HepG2 (cell line): ENCODE measurements around the gene ZNF430. TPM values are rescaled to one million over a fixed set of nuclear protein-coding genes. Genes with fewer than 3 reads are reported as not detected.

Source experiments
- BHLHE40 ChIP-seq: IDR thresholded peaks from 2 replicates; pipeline ENCODE4 v1.6.1; 2011; ENCODE audit warnings: low read length, improper control_type of control experiment
- ELF4 ChIP-seq: sonication (generic); formaldehyde crosslinking; IDR thresholded peaks from 2 replicates; pipeline ENCODE4 v1.5.0; 2020; ENCODE audit warnings: missing genetic modification reagents, mild to moderate bottlenecking, moderate library complexity, borderline replicate concordance
- GABPB1 ChIP-seq: IDR thresholded peaks from 2 replicates; pipeline ENCODE4 v1.6.1; 2016; ENCODE audit warnings: mild to moderate bottlenecking, missing genetic modification reagents, moderate library complexity, missing compliant biosample characterization
- GATA4 ChIP-seq: sonication (generic); IDR thresholded peaks from 2 replicates; pipeline ENCODE4 v1.6.1; 2016; ENCODE audit warnings: antibody characterized with exemption, low read depth, borderline replicate concordance
- HNRNPH1 ChIP-seq: fragments of 200-400 bp; formaldehyde crosslinking; optimal IDR thresholded peaks from 2 replicates; pipeline ENCODE3; 2017; ENCODE audit warnings: mild to moderate bottlenecking, low read depth, low read length
- HNRNPLL ChIP-seq: fragments of 200-400 bp; formaldehyde crosslinking; IDR thresholded peaks from 2 replicates; pipeline ENCODE4 v1.6.1; 2017; ENCODE audit warnings: mild to moderate bottlenecking, low read depth, low read length; ENCODE audit not compliant: poor library complexity, severe bottlenecking
- IRX3 ChIP-seq: sonication (generic); formaldehyde crosslinking; IDR thresholded peaks from 2 replicates; pipeline ENCODE4 v1.8.1; 2023; ENCODE audit warnings: mild to moderate bottlenecking, low read depth, missing genetic modification reagents, borderline replicate concordance
- PHF20 ChIP-seq: sonication (generic); formaldehyde crosslinking; IDR thresholded peaks from 2 replicates; pipeline ENCODE4 v1.5.0; 2020; ENCODE audit warnings: mild to moderate bottlenecking, missing genetic modification reagents
- PHF8 ChIP-seq: sonication (generic); formaldehyde crosslinking; IDR thresholded peaks from 2 replicates; pipeline ENCODE4 v1.5.0; 2020; ENCODE audit warnings: missing genetic modification reagents
- TCF12 ChIP-seq, 2 experiments: fragments of 450-650 bp in 1 of 2; sonication (generic) in 1 of 2; formaldehyde crosslinking in 1 of 2; IDR thresholded peaks; 2 replicates each; pipeline versions ENCODE4 v1.6.1 to v1.8.0; 2017 to 2022; ENCODE audit warnings: antibody characterized with exemption in 1 of 2, mild to moderate bottlenecking in 1 of 2, missing genetic modification reagents in 1 of 2, moderate library complexity in 1 of 2
- ZBTB21 ChIP-seq: sonication (generic); formaldehyde crosslinking; IDR thresholded peaks from 2 replicates; pipeline ENCODE4 v1.4.0; 2020; ENCODE audit warnings: missing genetic modification reagents
- ZNF232 ChIP-seq: sonication (generic); formaldehyde crosslinking; IDR thresholded peaks from 2 replicates; pipeline ENCODE4 v1.4.0; 2020; ENCODE audit warnings: missing genetic modification reagents, borderline replicate concordance
- ZNF3 ChIP-seq: IDR thresholded peaks from 2 replicates; pipeline ENCODE4 v1.7.0; 2017; ENCODE audit warnings: inconsistent platforms
- ZNF781 ChIP-seq: sonication (generic); formaldehyde crosslinking; IDR thresholded peaks from 2 replicates; pipeline ENCODE4 v1.5.1; 2020; ENCODE audit warnings: borderline replicate concordance, mild to moderate bottlenecking, missing genetic modification reagents; ENCODE audit errors: not compliant biosample characterization
- polyA plus RNA-seq, 8 experiments: library from polyadenylated mRNA; depleted of rRNA in 3 of 8; stranded (reverse) in 7 of 8; unstranded in 1 of 8; fragments of >200 nt; fragmentation: Illumina TruSeq in 4 of 8; extraction: Trizol in 4 of 8; gene quantifications; 2 replicates each; pipeline versions ENCODE4 v1.2.1 to v1.2.3, GENCODE V29; 2011 to 2016; ENCODE audit warnings: low read depth in 4 of 8, missing spikeins in 1 of 8, mixed read lengths in 1 of 8; ENCODE audit not compliant: insufficient read depth in 1 of 8
- total RNA-seq, 5 experiments: library from RNA; depleted of rRNA; stranded (reverse); fragments of >200 nt; fragmentation: Illumina TruSeq; extraction: Trizol; gene quantifications; 2 replicates each; pipeline ENCODE4 v1.2.3, GENCODE V29; 2016; ENCODE audit warnings: low read depth in 1 of 5
- TF ChIP-seq, protein P1 (sequence below): IDR thresholded peaks from 2 replicates; pipeline ENCODE4 v1.6.1; 2018; ENCODE audit warnings: missing genetic modification reagents, mild to moderate bottlenecking, missing compliant biosample characterization
- TF ChIP-seq, protein P2 (sequence below): sonication (generic); formaldehyde crosslinking; IDR thresholded peaks from 2 replicates; pipeline ENCODE4 v1.4.0; 2020; ENCODE audit warnings: mild to moderate bottlenecking, missing genetic modification reagents
- TF ChIP-seq, protein P3 (sequence below): sonication (generic); formaldehyde crosslinking; IDR thresholded peaks from 2 replicates; pipeline ENCODE4 v1.9.0; 2021; ENCODE audit warnings: missing genetic modification reagents, mild to moderate bottlenecking, borderline replicate concordance
- TF ChIP-seq, protein P4 (sequence below): sonication (generic); formaldehyde crosslinking; IDR thresholded peaks from 2 replicates; pipeline ENCODE4; 2020; ENCODE audit warnings: missing genetic modification reagents, mild to moderate bottlenecking, borderline replicate concordance
- TF ChIP-seq, protein P5 (sequence below): IDR thresholded peaks from 2 replicates; pipeline ENCODE4 v1.6.1; 2016; ENCODE audit warnings: control low read depth

The ZNF430 gene
- total and polyA plus RNA-seq, 2 of the 13 experiments (the other 11 are each of a cell fraction or from before 2014, with no cell fraction given): 4.1 to 6.9 TPM

DNA sequence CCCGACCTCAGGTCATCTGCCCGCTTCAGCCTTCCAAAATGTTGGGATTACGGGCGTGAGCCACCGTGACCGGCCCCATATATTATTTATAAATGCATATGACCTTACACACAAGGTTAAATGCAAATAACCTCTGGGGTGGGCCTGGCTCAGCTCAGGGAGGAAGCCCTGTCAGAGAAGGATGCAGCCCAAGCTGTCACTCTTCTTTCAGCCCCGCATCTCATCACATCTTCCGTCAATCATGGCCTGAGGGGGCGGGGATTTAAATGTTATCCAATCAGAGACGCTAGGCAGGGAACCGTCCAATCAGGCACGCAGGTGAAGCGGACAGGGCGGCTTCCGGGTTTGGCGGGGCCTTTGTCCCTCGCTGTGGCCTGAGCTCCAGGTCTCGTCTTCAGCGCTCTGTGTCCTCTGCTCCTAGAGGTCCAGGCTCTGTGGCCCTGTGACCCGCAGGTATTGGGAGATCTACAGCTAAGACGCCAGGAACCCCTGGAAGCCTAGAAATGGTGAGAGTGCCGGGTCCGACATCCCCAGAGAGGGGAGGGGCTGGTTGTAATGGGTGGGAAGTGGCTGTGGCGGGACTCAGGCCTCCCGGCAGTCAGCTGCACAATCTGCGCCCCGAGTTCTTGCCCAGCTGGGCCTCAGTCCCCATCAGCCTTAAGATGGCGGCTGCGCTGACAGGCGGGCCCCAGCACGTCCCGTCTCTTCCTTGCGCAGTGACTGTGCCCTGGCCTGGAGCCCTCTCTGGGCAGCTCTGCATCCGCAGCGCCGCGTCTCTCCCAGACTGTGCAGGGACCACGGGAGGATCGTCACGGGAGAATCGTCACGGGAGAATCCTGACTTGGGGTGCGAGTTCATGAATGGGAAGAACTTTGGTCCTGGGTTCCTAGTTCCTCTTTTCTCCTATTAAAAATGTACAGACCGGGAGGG lies at the start of gene ZNF430 (continued):
- TF ChIP-seq, protein P1, sequence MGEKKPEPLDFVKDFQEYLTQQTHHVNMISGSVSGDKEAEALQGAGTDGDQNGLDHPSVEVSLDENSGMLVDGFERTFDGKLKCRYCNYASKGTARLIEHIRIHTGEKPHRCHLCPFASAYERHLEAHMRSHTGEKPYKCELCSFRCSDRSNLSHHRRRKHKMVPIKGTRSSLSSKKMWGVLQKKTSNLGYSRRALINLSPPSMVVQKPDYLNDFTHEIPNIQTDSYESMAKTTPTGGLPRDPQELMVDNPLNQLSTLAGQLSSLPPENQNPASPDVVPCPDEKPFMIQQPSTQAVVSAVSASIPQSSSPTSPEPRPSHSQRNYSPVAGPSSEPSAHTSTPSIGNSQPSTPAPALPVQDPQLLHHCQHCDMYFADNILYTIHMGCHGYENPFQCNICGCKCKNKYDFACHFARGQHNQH (CRISPR knock-in tag): no peak; the same call in 1 of the 2 replicates
- TF ChIP-seq, protein P2, sequence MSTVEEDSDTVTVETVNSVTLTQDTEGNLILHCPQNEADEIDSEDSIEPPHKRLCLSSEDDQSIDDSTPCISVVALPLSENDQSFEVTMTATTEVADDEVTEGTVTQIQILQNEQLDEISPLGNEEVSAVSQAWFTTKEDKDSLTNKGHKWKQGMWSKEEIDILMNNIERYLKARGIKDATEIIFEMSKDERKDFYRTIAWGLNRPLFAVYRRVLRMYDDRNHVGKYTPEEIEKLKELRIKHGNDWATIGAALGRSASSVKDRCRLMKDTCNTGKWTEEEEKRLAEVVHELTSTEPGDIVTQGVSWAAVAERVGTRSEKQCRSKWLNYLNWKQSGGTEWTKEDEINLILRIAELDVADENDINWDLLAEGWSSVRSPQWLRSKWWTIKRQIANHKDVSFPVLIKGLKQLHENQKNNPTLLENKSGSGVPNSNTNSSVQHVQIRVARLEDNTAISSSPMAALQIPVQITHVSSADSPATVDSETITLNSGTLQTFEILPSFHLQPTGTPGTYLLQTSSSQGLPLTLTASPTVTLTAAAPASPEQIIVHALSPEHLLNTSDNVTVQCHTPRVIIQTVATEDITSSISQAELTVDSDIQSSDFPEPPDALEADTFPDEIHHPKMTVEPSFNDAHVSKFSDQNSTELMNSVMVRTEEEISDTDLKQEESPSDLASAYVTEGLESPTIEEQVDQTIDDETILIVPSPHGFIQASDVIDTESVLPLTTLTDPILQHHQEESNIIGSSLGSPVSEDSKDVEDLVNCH: no peak
- TF ChIP-seq ELF4: peak; percentile 86
- peak; percentile 80 for TF ChIP-seq PHF20 (CRISPR knock-in tag)
- TF ChIP-seq HNRNPH1: no peak
- TF ChIP-seq IRX3 (CRISPR knock-in tag): no peak
- no peak for TF ChIP-seq ZBTB21 (CRISPR knock-in tag)
- no peak for TF ChIP-seq ZNF232 (CRISPR knock-in tag)
- TF ChIP-seq, protein P3, sequence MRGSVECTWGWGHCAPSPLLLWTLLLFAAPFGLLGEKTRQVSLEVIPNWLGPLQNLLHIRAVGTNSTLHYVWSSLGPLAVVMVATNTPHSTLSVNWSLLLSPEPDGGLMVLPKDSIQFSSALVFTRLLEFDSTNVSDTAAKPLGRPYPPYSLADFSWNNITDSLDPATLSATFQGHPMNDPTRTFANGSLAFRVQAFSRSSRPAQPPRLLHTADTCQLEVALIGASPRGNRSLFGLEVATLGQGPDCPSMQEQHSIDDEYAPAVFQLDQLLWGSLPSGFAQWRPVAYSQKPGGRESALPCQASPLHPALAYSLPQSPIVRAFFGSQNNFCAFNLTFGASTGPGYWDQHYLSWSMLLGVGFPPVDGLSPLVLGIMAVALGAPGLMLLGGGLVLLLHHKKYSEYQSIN: no peak
- TF ChIP-seq, protein P4, sequence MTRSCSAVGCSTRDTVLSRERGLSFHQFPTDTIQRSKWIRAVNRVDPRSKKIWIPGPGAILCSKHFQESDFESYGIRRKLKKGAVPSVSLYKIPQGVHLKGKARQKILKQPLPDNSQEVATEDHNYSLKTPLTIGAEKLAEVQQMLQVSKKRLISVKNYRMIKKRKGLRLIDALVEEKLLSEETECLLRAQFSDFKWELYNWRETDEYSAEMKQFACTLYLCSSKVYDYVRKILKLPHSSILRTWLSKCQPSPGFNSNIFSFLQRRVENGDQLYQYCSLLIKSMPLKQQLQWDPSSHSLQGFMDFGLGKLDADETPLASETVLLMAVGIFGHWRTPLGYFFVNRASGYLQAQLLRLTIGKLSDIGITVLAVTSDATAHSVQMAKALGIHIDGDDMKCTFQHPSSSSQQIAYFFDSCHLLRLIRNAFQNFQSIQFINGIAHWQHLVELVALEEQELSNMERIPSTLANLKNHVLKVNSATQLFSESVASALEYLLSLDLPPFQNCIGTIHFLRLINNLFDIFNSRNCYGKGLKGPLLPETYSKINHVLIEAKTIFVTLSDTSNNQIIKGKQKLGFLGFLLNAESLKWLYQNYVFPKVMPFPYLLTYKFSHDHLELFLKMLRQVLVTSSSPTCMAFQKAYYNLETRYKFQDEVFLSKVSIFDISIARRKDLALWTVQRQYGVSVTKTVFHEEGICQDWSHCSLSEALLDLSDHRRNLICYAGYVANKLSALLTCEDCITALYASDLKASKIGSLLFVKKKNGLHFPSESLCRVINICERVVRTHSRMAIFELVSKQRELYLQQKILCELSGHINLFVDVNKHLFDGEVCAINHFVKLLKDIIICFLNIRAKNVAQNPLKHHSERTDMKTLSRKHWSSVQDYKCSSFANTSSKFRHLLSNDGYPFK (CRISPR knock-in tag): peak; percentile 47; the same call in 1 of the 2 replicates
- no peak for TF ChIP-seq TCF12 (IDR thresholded peaks at IDR 0.05)
- 0 out of 2 replicates have a peak, but pooled peaks have one; percentile 47 for TF ChIP-seq TCF12 (CRISPR knock-in tag; IDR thresholded peaks at IDR 0.05)
- 0 out of 2 replicates have a peak, but pooled peaks have one; percentile 31 for TF ChIP-seq GATA4
- peak; percentile 87 for TF ChIP-seq GABPB1 (CRISPR knock-in tag)
- no peak for TF ChIP-seq ZNF3 (CRISPR knock-in tag)
- peak; percentile 58 for TF ChIP-seq HNRNPLL
- TF ChIP-seq PHF8 (CRISPR knock-in tag): peak; percentile 83
- TF ChIP-seq ZNF781 (CRISPR knock-in tag): no peak
- TF ChIP-seq BHLHE40: no peak
- TF ChIP-seq, protein P5, sequence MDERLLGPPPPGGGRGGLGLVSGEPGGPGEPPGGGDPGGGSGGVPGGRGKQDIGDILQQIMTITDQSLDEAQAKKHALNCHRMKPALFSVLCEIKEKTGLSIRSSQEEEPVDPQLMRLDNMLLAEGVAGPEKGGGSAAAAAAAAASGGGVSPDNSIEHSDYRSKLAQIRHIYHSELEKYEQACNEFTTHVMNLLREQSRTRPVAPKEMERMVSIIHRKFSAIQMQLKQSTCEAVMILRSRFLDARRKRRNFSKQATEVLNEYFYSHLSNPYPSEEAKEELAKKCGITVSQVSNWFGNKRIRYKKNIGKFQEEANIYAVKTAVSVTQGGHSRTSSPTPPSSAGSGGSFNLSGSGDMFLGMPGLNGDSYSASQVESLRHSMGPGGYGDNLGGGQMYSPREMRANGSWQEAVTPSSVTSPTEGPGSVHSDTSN (CRISPR knock-in tag): peak; percentile 88
